Activated T-helper 17 cell treated with anti-CD3 and anti-CD28 coated beads, Interleukin-2, amount 50 U/mL, for 72 hours (primary cell): ENCODE results near the gene SORBS2. TPM values are rescaled to one million over a fixed set of nuclear protein-coding genes. Genes with fewer than 3 reads are reported as not detected.

Source experiments
- ATAC-seq: fragments of 150-1000 bp; cut with Tn5 transposase; replicated peaks from 2 replicates; pipeline ENCODE4 v1.10.0; 2021; ENCODE audit warnings: mild to moderate bottlenecking, moderate library complexity
- H3K27ac Mint-ChIP-seq: one replicate; pipeline ENCODE4 v1.8.0; 2022; ENCODE audit warnings: mixed read lengths
- H3K27me3 Mint-ChIP-seq: one replicate; pipeline ENCODE4 v1.8.0; 2022; ENCODE audit warnings: mixed read lengths
- H3K36me3 Mint-ChIP-seq: one replicate; pipeline ENCODE4 v1.8.0; 2022; ENCODE audit warnings: low read depth, mild to moderate bottlenecking, mixed read lengths
- H3K4me1 Mint-ChIP-seq: one replicate; pipeline ENCODE4 v1.8.0; 2022; ENCODE audit warnings: mixed read lengths
- H3K4me3 Mint-ChIP-seq: one replicate; pipeline ENCODE4 v1.8.0; 2022; ENCODE audit warnings: mild to moderate bottlenecking, mixed read lengths
- H3K9me3 Mint-ChIP-seq: one replicate; pipeline ENCODE4 v1.8.0; 2022; ENCODE audit warnings: mixed read lengths
- total RNA-seq, 2 donors: library from RNA; stranded (reverse); gene quantifications; one replicate each; pipeline ENCODE4 v1.2.3, GENCODE V29; 2022

The SORBS2 gene
- total RNA-seq, 2 donors from 2014 or later: not detected

- no peaks in the 10 kb centered on the region for H3K9me3 Mint-ChIP-seq
- peaks cover 5% of the 10 kb centered on the region for H3K27me3 Mint-ChIP-seq
- H3K36me3 Mint-ChIP-seq: no peaks in the 10 kb centered on the region
- no peaks in the 10 kb centered on the region for H3K4me1 Mint-ChIP-seq
- no peak overlapping the region for H3K27ac Mint-ChIP-seq
- ATAC-seq: no peak
- H3K4me3 Mint-ChIP-seq: no peak overlapping the region
These were observed 11.6 kb downstream of the SORBS2 start for GRCh38 chr4:185800266-185800945.

- no peaks in the 10 kb centered on the region for H3K9me3 Mint-ChIP-seq
- H3K36me3 Mint-ChIP-seq: no peaks in the 10 kb centered on the region
- no peak for ATAC-seq
- no peaks in the 10 kb centered on the region for H3K4me1 Mint-ChIP-seq
- no peak overlapping the region for H3K4me3 Mint-ChIP-seq
- H3K27ac Mint-ChIP-seq: no peak overlapping the region
- H3K27me3 Mint-ChIP-seq: peaks cover 5% of the 10 kb centered on the region
These were observed 12.6 kb downstream of the SORBS2 start for GRCh38 chr4:185799442-185799841.

- H3K4me1 Mint-ChIP-seq: no peaks in the 10 kb centered on the region
- ATAC-seq: no peak
- no peaks in the 10 kb centered on the region for H3K9me3 Mint-ChIP-seq
These were observed 14.2 kb downstream of the SORBS2 start for GRCh38 chr4:185797596-185798338.

DNA sequence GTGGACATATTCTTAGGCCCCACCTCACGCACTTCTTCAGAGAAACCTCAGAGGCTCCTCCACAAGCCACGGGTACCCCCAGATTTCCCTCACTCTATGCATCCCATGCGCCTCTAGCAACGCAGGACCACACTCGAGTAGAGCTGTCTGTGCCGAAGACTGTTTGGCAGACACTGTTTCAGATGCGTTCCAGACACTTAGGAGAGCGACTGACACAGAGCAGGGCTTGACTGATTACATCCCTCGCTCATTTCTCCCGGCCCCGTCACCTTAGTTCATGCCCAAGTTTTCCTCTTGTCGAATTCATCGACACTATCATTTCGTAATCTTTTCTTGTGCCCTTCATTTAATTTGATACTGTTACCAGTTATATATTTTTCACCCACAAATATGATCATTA is 15.0 kb downstream of the SORBS2 start:
- H3K4me3 Mint-ChIP-seq: no peak overlapping the region
- H3K9me3 Mint-ChIP-seq: no peaks in the 10 kb centered on the region
- ATAC-seq: no peak
- H3K36me3 Mint-ChIP-seq: no peaks in the 10 kb centered on the region
- H3K27ac Mint-ChIP-seq: no peak overlapping the region
- H3K27me3 Mint-ChIP-seq: peaks cover 12% of the 10 kb centered on the region
- H3K4me1 Mint-ChIP-seq: no peaks in the 10 kb centered on the region

More at GRCh38 chr4:185797596-185798338, 14.2 kb downstream of the SORBS2 start:
- Mint-ChIP-seq H3K27me3 (peaks cover 10% of the 10 kb centered on the region), H3K36me3 (no peaks in the 10 kb centered on the region), H3K4me3 (no peak overlapping the region), H3K27ac (no peak overlapping the region)

GRCh38 chr4:185796176-185796575 is 15.8 kb downstream of the SORBS2 start:
- Mint-ChIP-seq H3K27me3 (peaks cover 17% of the 10 kb centered on the region), H3K4me1 (no peaks in the 10 kb centered on the region), H3K36me3 (no peaks in the 10 kb centered on the region), H3K4me3 (no peak overlapping the region), H3K9me3 (no peaks in the 10 kb centered on the region), H3K27ac (no peak overlapping the region)
- no peak for ATAC-seq

- Mint-ChIP-seq H3K9me3 (no peaks in the 10 kb centered on the region), H3K27me3 (peaks cover 17% of the 10 kb centered on the region), H3K4me3 (no peak overlapping the region), H3K27ac (no peak overlapping the region), H3K36me3 (no peaks in the 10 kb centered on the region), H3K4me1 (no peaks in the 10 kb centered on the region)
- no peak for ATAC-seq
These were observed 17.4 kb downstream of the SORBS2 start for GRCh38 chr4:185794637-185795036.

- H3K9me3 Mint-ChIP-seq: no peaks in the 10 kb centered on the region
- no peak for ATAC-seq
- H3K4me3 Mint-ChIP-seq: no peak overlapping the region
- H3K27me3 Mint-ChIP-seq: peaks cover 21% of the 10 kb centered on the region
- no peak overlapping the region for H3K27ac Mint-ChIP-seq
- H3K4me1 Mint-ChIP-seq: no peaks in the 10 kb centered on the region
- no peaks in the 10 kb centered on the region for H3K36me3 Mint-ChIP-seq
These were observed 18.3 kb downstream of the SORBS2 start for GRCh38 chr4:185793716-185794115.

DNA sequence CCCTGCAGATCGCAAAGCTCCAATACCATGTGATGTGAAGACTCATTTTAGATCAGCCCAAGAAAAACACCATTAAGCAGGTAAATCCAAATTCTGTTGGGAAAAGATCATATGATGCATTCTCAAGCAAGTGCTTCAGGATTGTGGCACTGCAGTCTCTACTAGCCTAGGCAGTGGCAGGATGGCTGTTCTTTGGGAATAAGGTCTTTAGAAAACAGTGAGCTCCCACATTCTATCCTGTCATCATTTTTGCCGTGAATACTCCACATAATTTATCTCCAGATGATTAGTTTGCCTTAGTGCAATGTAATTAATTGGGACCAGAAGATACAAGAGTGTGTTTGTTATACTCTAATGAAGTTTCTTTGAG is 18.9 kb downstream of the SORBS2 start:
- H3K9me3 Mint-ChIP-seq: no peaks in the 10 kb centered on the region
- no peak overlapping the region for H3K4me3 Mint-ChIP-seq

DNA sequence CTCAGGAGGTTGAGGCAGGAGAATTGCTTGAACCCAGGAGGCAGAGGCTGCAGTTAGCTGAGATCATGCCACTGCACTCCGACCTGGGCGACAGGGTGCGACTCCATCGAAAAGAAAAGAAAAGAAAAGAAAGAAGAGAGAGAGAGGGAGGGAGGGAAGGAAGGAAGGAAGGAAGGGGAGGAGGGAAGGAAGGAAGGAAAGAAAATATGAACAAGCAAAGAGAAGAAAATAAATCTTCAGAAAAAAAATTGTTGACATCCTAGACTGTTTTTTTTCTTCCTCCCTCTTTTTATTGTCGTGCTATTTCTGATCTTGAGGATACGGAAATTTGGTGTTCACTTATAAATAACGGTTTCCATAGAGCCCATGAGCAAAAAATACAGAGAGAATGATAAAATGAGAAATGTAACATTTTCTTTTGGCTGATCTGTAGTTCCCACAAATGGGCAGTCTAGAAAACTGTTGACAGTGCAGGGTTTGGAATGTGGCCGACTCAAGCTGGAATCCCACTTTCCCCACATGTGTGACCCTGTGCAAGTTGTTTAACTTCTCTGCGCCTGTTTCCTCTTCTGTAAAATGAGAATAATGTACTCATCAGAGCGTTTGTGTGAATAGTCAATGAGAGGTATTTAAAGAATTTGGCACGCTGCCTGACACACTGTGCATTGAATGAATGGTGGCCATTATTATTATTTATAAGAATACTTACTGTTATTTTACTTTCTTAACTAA is 19.4 kb downstream of the SORBS2 start:
- no peak overlapping the region for H3K4me3 Mint-ChIP-seq
- H3K27me3 Mint-ChIP-seq: peaks cover 21% of the 10 kb centered on the region

More for the DNA sequence above, 18.9 kb downstream of the SORBS2 start:
- peaks cover 21% of the 10 kb centered on the region for H3K27me3 Mint-ChIP-seq
- no peaks in the 10 kb centered on the region for H3K4me1 Mint-ChIP-seq
- H3K27ac Mint-ChIP-seq: no peak overlapping the region
- no peak for ATAC-seq
- H3K36me3 Mint-ChIP-seq: no peaks in the 10 kb centered on the region

DNA sequence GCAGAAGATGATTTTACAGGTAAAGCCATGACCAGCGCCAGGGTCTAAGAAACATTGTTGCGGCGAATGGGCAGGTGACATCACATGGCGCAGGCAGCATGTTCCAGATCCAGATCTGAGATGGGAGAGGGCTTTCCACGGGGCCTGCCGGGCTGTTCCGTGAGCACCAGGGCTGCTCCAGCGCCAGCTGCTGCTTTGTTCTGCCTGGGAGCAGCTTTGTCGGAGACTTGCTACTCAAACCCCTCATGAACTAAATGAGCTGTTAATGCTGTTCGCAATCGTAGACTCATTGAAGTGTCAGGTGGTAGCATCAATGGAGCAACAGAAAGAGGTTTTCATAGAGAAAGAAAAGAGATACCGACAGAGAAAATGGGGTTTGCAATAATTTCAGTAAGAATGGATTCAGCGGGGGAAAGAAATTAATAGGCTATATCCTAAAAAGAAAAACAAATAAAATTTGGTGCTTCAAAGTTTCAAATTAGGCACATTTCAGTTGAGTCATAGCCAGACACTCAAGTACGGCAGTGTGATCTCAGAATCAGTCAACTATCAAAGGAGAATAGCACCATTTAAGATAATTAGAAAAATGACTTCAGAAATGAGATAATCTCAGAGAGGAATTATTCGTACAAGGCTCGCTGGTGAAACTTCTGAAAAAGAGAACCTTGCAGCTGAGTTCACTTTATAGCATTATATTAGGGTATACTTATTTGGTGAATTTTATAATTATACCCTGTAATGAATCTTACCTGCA is 23.9 kb downstream of the SORBS2 start:
- H3K27ac Mint-ChIP-seq: no peak overlapping the region
- no peaks in the 10 kb centered on the region for H3K9me3 Mint-ChIP-seq
- H3K4me1 Mint-ChIP-seq: no peaks in the 10 kb centered on the region
- H3K27me3 Mint-ChIP-seq: peaks cover 17% of the 10 kb centered on the region
- no peaks in the 10 kb centered on the region for H3K36me3 Mint-ChIP-seq
- ATAC-seq: no peak
- H3K4me3 Mint-ChIP-seq: no peak overlapping the region

More for the DNA sequence above, 19.4 kb downstream of the SORBS2 start:
- Mint-ChIP-seq H3K27ac (no peak overlapping the region), H3K9me3 (no peaks in the 10 kb centered on the region), H3K36me3 (no peaks in the 10 kb centered on the region), H3K4me1 (no peaks in the 10 kb centered on the region)
- ATAC-seq: no peak

DNA sequence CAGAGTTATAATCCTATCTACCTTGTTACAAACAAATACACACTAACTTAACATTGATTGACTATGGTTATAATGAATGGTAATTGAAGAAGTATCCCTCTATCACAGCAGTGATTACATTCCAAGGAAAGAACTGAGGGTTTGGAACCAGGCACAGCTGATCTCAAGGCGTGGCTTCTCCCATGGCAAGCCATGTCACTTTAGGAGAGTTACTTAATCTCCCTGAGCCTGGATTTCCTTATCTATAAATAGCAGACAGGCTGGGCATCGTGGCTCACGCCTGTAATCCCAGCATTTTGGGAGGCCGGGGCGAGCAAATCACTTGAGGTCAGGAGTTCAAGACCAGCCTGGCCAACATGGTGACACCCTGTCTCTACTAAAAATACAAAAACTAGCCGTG is 25.6 kb downstream of the SORBS2 start:
- H3K4me1 Mint-ChIP-seq: no peaks in the 10 kb centered on the region
- H3K4me3 Mint-ChIP-seq: no peak overlapping the region
- no peak overlapping the region for H3K27ac Mint-ChIP-seq
- no peak for ATAC-seq
- H3K9me3 Mint-ChIP-seq: no peaks in the 10 kb centered on the region
- no peaks in the 10 kb centered on the region for H3K36me3 Mint-ChIP-seq
- H3K27me3 Mint-ChIP-seq: peaks cover 15% of the 10 kb centered on the region

- no peak for ATAC-seq
- H3K36me3 Mint-ChIP-seq: no peaks in the 10 kb centered on the region
- H3K4me1 Mint-ChIP-seq: no peaks in the 10 kb centered on the region
- no peak overlapping the region for H3K4me3 Mint-ChIP-seq
- peaks cover 9% of the 10 kb centered on the region for H3K27me3 Mint-ChIP-seq
- no peaks in the 10 kb centered on the region for H3K9me3 Mint-ChIP-seq
- H3K27ac Mint-ChIP-seq: no peak overlapping the region
These were observed 28.4 kb downstream of the SORBS2 start for GRCh38 chr4:185783574-185783973.

GRCh38 chr4:185782523-185782922 is 29.5 kb downstream of the SORBS2 start:
- H3K36me3 Mint-ChIP-seq: no peaks in the 10 kb centered on the region

GRCh38 chr4:185781555-185782215 is 30.3 kb downstream of the SORBS2 start:
- Mint-ChIP-seq H3K4me1 (no peaks in the 10 kb centered on the region), H3K27me3 (peaks cover 12% of the 10 kb centered on the region), H3K36me3 (no peaks in the 10 kb centered on the region), H3K27ac (no peak overlapping the region), H3K9me3 (no peaks in the 10 kb centered on the region), H3K4me3 (no peak overlapping the region)
- ATAC-seq: no peak

More at GRCh38 chr4:185782523-185782922, 29.5 kb downstream of the SORBS2 start:
- Mint-ChIP-seq H3K27ac (no peak overlapping the region), H3K4me1 (no peaks in the 10 kb centered on the region), H3K27me3 (peaks cover 10% of the 10 kb centered on the region), H3K4me3 (no peak overlapping the region), H3K9me3 (no peaks in the 10 kb centered on the region)
- no peak for ATAC-seq
